Cortex of kidney (tissue), 1 donor: ENCODE data around the gene MSI2.
"Not testable (repeated sequence)": the region's sequence is repeated elsewhere in the genome, so short reads cannot be mapped to it uniquely, and the experiment has no call there.

ENCODE experiments used
- DNase-seq: peaks from one replicate; lab custom pipeline; 2025; lab: John Stamatoyannopoulos, UW

Gene MSI2

GRCh38 chr17:57289613-57290012, 33.3 kb downstream of the MSI2 start:
- DNase-seq = no peak

DNA sequence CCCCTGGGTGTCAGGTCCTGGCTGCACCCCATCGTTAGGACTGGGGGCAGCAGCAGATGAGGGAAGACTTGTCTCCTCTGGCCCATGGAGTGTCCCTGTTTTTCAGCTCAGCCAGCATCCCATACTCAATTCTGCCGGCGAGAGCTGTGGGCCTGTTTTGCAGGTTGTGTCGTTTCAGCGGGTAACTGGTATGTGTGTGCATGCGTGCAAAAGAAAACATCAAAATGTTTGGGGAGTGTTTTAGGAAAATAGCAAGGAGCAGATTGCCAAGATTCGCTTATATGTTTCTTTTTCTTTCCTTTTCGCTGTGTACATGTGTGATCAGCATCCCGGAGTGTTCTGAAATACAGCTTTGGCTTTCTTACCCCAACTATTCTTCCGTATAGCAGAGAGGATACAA, 34.7 kb downstream of the MSI2 start:
- no peak for DNase-seq

DNA sequence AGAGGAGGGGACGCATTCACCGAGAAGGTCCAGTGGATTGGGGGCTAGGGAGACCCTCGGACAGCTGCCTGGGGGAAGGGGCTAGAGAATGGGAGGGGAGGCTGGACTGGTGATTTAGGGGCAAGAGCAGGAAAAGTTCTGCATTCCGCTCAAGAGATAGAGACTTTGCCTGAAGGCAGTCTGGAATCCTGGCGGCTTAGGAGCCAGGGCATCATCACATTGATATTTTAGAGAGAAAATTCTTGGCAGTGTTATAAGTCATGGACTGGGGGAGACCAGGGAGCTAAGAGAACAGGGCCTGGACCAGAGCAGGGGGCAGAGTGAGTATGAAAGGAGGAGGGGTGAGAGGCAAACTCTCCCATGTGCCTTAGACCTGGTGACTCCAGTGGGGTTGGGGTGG, 35.8 kb downstream of the MSI2 start:
- DNase-seq = no peak

GRCh38 chr17:57293077-57293476, 36.8 kb downstream of the MSI2 start:
- DNase-seq = no peak

GRCh38 chr17:57294101-57294500, 37.8 kb downstream of the MSI2 start:
- DNase-seq = no peak

GRCh38 chr17:57294629-57295501, 38.5 kb downstream of the MSI2 start:
- no peak for DNase-seq

GRCh38 chr17:57295526-57296023, 39.3 kb downstream of the MSI2 start:
- no peak for DNase-seq

- no peak for DNase-seq
These were observed 39.9 kb downstream of the MSI2 start for GRCh38 chr17:57296231-57296630.

- no peak for DNase-seq
These were observed 42.9 kb downstream of the MSI2 start for GRCh38 chr17:57299176-57299575.

GRCh38 chr17:57300592-57300991, 44.3 kb downstream of the MSI2 start:
- not testable (repeated sequence) for DNase-seq

GRCh38 chr17:57302690-57303465, 46.6 kb downstream of the MSI2 start:
- DNase-seq = no peak

- DNase-seq = no peak
These were observed 48.9 kb downstream of the MSI2 start for GRCh38 chr17:57305144-57305728.

- DNase-seq = no peak
These were observed 49.7 kb downstream of the MSI2 start for GRCh38 chr17:57305908-57306504.

GRCh38 chr17:57308543-57309186, 52.3 kb downstream of the MSI2 start:
- DNase-seq = no peak

DNA sequence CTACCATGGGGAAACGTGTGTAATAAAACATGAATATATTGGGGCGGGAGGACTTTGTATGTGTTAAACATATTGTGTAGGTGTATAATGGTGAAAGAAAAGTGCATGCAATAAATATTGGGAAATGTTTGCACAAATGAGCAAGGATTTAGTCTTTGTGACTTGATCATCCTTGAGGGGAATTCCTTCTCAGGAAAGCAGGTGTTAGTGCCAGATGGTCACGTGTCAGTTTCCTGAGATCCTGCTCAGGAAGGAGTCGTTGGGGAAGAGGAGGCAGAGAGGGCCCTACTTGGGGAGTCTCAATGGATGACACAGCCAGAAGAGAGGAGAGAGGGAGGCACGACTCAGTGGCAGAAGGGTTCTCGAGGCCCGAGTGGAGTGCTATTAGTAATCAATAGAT, 53.2 kb downstream of the MSI2 start:
- no peak for DNase-seq

DNA sequence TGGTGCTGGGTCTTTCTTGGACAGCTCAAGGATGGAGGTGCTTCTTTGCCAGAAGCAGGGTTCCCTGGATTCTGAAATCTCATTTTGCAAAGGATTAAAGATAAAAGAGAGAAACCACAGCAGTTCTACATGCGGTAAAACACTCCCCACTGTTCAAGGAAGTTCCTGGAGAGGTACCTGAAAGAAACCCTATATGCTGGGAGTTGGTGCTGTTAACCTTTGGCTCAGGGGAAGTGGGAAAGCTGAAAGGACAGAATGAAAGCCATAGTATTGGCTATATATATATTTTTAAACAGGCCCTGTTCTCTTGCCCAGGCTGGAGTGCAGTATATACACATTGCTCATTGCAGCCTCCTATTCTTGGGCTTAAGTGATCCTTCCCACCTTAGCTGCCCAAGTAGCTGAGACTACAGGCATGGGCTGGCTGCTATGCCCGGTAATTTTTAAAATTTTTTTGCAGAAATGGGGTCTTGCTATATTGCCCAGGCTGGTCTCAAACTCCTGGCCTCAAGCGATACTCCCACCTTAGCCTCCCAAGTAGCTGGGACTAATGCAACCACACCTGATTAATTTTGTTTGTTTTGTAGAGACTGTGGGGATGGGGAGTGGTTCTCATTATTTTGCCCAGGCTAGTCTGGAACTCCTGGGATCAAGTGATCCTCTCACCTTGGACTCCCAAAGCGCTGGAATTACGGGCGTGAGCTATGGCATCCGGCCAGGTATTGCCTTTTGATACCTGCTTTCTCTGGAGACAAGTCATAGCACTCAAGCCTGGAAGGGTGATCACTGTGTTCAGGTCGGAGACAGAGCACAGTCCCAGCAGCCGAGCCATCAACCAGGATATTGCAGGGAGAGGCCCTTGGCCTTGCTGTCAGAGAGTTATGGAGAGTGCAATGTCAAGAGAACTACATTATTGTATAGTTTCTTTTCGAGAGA, 55.2 kb downstream of the MSI2 start:
- no peak for DNase-seq

- DNase-seq = no peak
These were observed 55.9 kb downstream of the MSI2 start for GRCh38 chr17:57312242-57312641.

- no peak for DNase-seq
These were observed 56.9 kb downstream of the MSI2 start for GRCh38 chr17:57313097-57313835.

- no peak for DNase-seq
These were observed 59.0 kb downstream of the MSI2 start for GRCh38 chr17:57315061-57316015.
